Measurements from ENCODE around the gene LILRA6. TPM values are rescaled to one million over a fixed set of nuclear protein-coding genes. Genes with fewer than 3 reads are reported as not detected.
"Not testable (repeated sequence)": the region's sequence is repeated elsewhere in the genome, so short reads cannot be mapped to it uniquely, and the experiment has no call there.

Gene LILRA6
- total RNA-seq, 1 experiment from 2014 or later = not detected

GRCh38 chr19:54248016-54248601 lies 5.5 kb upstream of the LILRA6 start:
- ChIA-PET CTCF (no interaction called here), POLR2A (ENCODE audit: unreplicated experiment) (interaction anchor here (0.6 kb wide), 1 partner anchor 177 kb away, joined by 8 read pairs; no protein-coding TSS in a partner anchor)
- H3K9me3 ChIP-seq (ENCODE audit: insufficient read depth, low read depth) = no peaks in the 10 kb centered on the region
- no peaks in the 10 kb centered on the region for H3F3A ChIP-seq (ENCODE audit: insufficient read depth, low read depth)
- no peak overlapping the region; the same call in 1 of the 2 replicates for H2AFZ ChIP-seq
- peaks cover 82% of the 10 kb centered on the region for H3K27me3 ChIP-seq (ENCODE audit: insufficient read depth, low read depth)
- no peak overlapping the region for H3K4me2 ChIP-seq
- intact Hi-C loops (cut with micrococcal nuclease; ENCODE audit: unreplicated experiment) = no loop called here
- H3K4me1 ChIP-seq (replicated peaks; ENCODE audit: insufficient read depth) = no peaks in the 10 kb centered on the region
- TF ChIP-seq CTCF (conservative IDR thresholded peaks at IDR 0.05) (no peak), EZH2 (IDR thresholded peaks at IDR 0.05; ENCODE audit: low read depth) (no peak)
- no peaks in the 10 kb centered on the region for H3K79me2 ChIP-seq (ENCODE audit: low read depth)
- no peaks in the 10 kb centered on the region; the same call in 1 of the 2 replicates for H4K20me1 ChIP-seq (ENCODE audit: insufficient read depth)
- no peak overlapping the region for H3K4me3 ChIP-seq
- no peak overlapping the region for H3K27ac ChIP-seq
- no TSS peak for BruUV-seq (replicated peaks)
- no peaks in the 10 kb centered on the region for H3K9me2 ChIP-seq (ENCODE audit: insufficient read depth)
- DNase-seq = no peak
- no peaks in the 10 kb centered on the region for H3K36me3 ChIP-seq (ENCODE audit: low read depth)

DNA sequence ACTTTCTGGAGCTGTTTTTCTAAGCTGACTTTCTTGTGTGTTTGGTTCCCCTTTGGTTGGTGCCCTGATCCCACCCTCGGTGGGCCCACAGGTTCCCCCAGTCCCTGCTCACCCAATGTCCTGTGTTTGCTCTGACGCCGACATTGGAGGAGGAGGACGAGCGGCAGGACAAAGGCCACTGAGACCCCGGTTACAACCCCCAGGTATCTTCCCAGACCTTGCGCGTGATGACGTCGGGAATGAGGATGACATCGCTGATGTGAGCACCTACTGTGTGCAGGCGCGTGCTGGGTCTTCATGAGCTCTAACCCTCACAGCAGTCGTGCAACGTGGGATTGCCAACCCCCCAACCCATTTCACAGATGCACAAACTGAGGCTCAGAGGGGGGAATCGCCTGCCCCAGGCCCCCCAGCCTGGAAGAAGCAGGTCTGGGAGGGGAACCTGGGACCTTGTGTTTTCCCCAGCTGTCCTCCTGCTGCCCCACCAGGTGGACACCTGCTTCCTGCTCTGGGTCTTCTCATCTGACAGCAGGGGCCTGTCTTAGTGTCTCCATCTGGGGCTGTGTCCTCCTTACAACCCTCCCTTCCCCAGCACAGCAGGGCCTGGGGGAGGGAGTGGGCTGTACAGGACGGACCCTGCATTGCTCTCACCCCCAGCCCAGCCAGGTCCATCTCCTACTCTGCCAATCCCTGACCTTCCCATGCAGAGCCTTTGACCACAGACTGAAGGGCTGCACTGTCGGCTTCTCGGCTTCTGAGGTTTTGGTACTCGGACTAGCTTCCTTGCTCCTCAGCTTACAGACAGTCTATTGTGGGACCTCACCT lies 4.7 kb upstream of the LILRA6 start:
- Histone ChIP-seq H4K20me1 (ENCODE audit: insufficient read depth) (no peaks in the 10 kb centered on the region; the same call in 1 of the 2 replicates), H3K4me1 (replicated peaks; ENCODE audit: insufficient read depth) (no peaks in the 10 kb centered on the region), H3K9me2 (ENCODE audit: insufficient read depth) (no peaks in the 10 kb centered on the region), H3K9me3 (ENCODE audit: insufficient read depth, low read depth) (no peaks in the 10 kb centered on the region), H3K4me3 (no peak overlapping the region), H3K36me3 (ENCODE audit: low read depth) (no peaks in the 10 kb centered on the region), H3K27ac (no peak overlapping the region), H3F3A (ENCODE audit: insufficient read depth, low read depth) (no peaks in the 10 kb centered on the region), H3K27me3 (ENCODE audit: insufficient read depth, low read depth) (peaks cover 82% of the 10 kb centered on the region), H3K4me2 (no peak overlapping the region), H2AFZ (no peak overlapping the region; the same call in 1 of the 2 replicates), H3K79me2 (ENCODE audit: low read depth) (no peaks in the 10 kb centered on the region)
- BruUV-seq (replicated peaks) = no TSS peak
- TF ChIP-seq CTCF (conservative IDR thresholded peaks at IDR 0.05) = no peak
- no peak for TF ChIP-seq EZH2 (IDR thresholded peaks at IDR 0.05; ENCODE audit: low read depth)
- no peak for DNase-seq
- intact Hi-C loops (cut with micrococcal nuclease; ENCODE audit: unreplicated experiment) = no loop called here
- ChIA-PET POLR2A (ENCODE audit: unreplicated experiment) (interaction anchor here (0.6 kb wide), 2 partner anchors 176 to 341 kb away, joined by 5 to 8 read pairs; no protein-coding TSS in a partner anchor), CTCF (no interaction called here)

- CTCF ChIA-PET = no interaction called here
- intact Hi-C loops (cut with micrococcal nuclease; ENCODE audit: unreplicated experiment) = no loop called here
- no TSS peak for BruUV-seq (replicated peaks)
These were observed 3.3 kb upstream of the LILRA6 start for GRCh38 chr19:54245936-54246335.

DNA sequence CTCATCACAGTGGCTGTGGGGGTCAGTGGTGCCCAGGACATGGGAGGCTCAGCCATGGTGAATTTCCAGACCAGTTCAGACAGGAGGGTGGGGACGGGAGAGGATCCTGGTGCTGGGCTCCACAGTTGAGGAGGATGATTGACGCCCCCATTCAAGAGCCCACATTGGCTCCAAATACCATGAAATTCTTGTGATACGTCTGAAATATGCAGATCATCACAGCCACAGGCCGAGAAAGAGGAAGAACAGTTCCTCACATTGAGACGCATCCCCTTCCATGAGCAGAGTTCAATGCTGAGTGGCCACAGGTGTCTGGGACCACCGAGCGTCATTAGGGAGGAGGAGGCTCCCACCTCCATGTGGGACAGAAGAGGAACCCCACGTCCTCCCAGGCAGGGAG lies 1.2 kb upstream of the LILRA6 start:
- H3F3A ChIP-seq (ENCODE audit: insufficient read depth, low read depth); CTCF ChIA-PET; H3K4me3 ChIP-seq; H3K9me3 ChIP-seq (ENCODE audit: insufficient read depth, low read depth); H3K36me3 ChIP-seq (ENCODE audit: low read depth); DNase-seq; H3K27ac ChIP-seq; H3K79me2 ChIP-seq (ENCODE audit: low read depth); POLR2A ChIA-PET (ENCODE audit: unreplicated experiment); H3K9me2 ChIP-seq (ENCODE audit: insufficient read depth); intact Hi-C loops (cut with micrococcal nuclease; ENCODE audit: unreplicated experiment); H3K4me1 ChIP-seq (replicated peaks; ENCODE audit: insufficient read depth); BruUV-seq (replicated peaks); H4K20me1 ChIP-seq (ENCODE audit: insufficient read depth); H3K4me2 ChIP-seq; H2AFZ ChIP-seq: not testable (repeated sequence)
- H3K27me3 ChIP-seq (ENCODE audit: insufficient read depth, low read depth) = peaks cover 85% of the 10 kb centered on the region

More at GRCh38 chr19:54245936-54246335, 3.3 kb upstream of the LILRA6 start:
- Histone ChIP-seq H3K4me2 (no peak overlapping the region), H3K27ac (no peak overlapping the region), H3K9me3 (ENCODE audit: insufficient read depth, low read depth) (no peaks in the 10 kb centered on the region), H3K4me3 (no peak overlapping the region), H2AFZ (no peak overlapping the region), H3K36me3 (ENCODE audit: low read depth) (no peaks in the 10 kb centered on the region), H4K20me1 (ENCODE audit: insufficient read depth) (no peaks in the 10 kb centered on the region; the same call in 1 of the 2 replicates), H3F3A (ENCODE audit: insufficient read depth, low read depth) (no peaks in the 10 kb centered on the region), H3K9me2 (ENCODE audit: insufficient read depth) (no peaks in the 10 kb centered on the region), H3K4me1 (replicated peaks; ENCODE audit: insufficient read depth) (no peaks in the 10 kb centered on the region), H3K27me3 (ENCODE audit: insufficient read depth, low read depth) (peaks cover 86% of the 10 kb centered on the region), H3K79me2 (ENCODE audit: low read depth) (no peaks in the 10 kb centered on the region)
- no peak for DNase-seq
- TF ChIP-seq CTCF (conservative IDR thresholded peaks at IDR 0.05) (no peak), EZH2 (IDR thresholded peaks at IDR 0.05; ENCODE audit: low read depth) (no peak)
- POLR2A ChIA-PET (ENCODE audit: unreplicated experiment) = interaction anchor here (0.6 kb wide), 1 partner anchor 1246 kb away, joined by 3 read pairs; no protein-coding TSS in a partner anchor

DNA sequence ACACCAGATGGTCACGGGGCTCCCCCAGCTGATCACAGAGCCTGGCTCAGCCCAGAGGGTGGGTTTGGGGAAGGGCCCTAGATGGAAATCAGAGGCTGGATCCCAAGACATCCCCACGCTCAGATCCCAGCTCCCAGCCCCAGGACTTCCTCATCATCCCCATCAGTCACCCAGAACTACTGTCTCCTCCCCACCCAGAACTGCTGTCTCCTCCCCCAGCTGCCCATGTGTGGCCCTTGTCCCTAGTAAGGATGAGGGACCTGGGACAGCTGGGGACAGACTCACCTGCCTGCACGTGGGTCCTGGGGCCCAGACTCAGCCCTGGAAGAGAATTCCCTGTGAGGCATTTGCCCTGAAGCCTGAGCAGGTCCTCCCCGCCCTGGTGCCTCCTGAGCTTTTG lies 356 bp downstream of the LILRA6 start:
- H3K9me2 ChIP-seq (ENCODE audit: insufficient read depth); intact Hi-C loops (cut with micrococcal nuclease; ENCODE audit: unreplicated experiment); H4K20me1 ChIP-seq (ENCODE audit: insufficient read depth); H2AFZ ChIP-seq; H3K4me1 ChIP-seq (replicated peaks; ENCODE audit: insufficient read depth); H3K79me2 ChIP-seq (ENCODE audit: low read depth); H3F3A ChIP-seq (ENCODE audit: insufficient read depth, low read depth); H3K9me3 ChIP-seq (ENCODE audit: insufficient read depth, low read depth); H3K4me3 ChIP-seq; H3K4me2 ChIP-seq; DNase-seq; POLR2A ChIA-PET (ENCODE audit: unreplicated experiment); CTCF ChIA-PET; BruUV-seq (replicated peaks); H3K36me3 ChIP-seq (ENCODE audit: low read depth); H3K27ac ChIP-seq: not testable (repeated sequence)
- H3K27me3 ChIP-seq (ENCODE audit: insufficient read depth, low read depth) = peaks cover 83% of the 10 kb centered on the region
